ENCODE results near the gene CDH4.

CDH4 gene

GRCh38 chr20:61366914-61367313 is 114.9 kb downstream of the CDH4 start:
- H3K9ac ChIP-seq (ENCODE audit: low read depth in 1 of 2, low read length in 2 of 2), result no peak overlapping the region
- no peaks in the 10 kb centered on the region for H3K9me3 ChIP-seq (ENCODE audit: control insufficient read depth in 2 of 2, low read length in 2 of 2)
- no peak overlapping the region for H3K27ac ChIP-seq (ENCODE audit: low read depth in 2 of 2, low read length in 2 of 2)
- no peaks in the 10 kb centered on the region for H3K36me3 ChIP-seq (ENCODE audit: control insufficient read depth in 2 of 2, insufficient read depth in 2 of 2, low read length in 2 of 2)
- H3K4me1 ChIP-seq (ENCODE audit: control insufficient read depth in 2 of 2, insufficient read depth in 2 of 2, low read length in 2 of 2), result no peaks in the 10 kb centered on the region
- no peaks in the 10 kb centered on the region for H3K27me3 ChIP-seq (ENCODE audit: control insufficient read depth in 2 of 2, insufficient read depth in 2 of 2, low read length in 2 of 2)
- no peak overlapping the region for H3K4me3 ChIP-seq (ENCODE audit: low read length in 2 of 2)

GRCh38 chr20:61369731-61370520 is 117.9 kb downstream of the CDH4 start:
- Histone ChIP-seq H3K4me3 (ENCODE audit: low read length in 2 of 2) (no peak overlapping the region), H3K9ac (ENCODE audit: low read depth in 1 of 2, low read length in 2 of 2) (no peak overlapping the region), H3K9me3 (ENCODE audit: control insufficient read depth in 2 of 2, low read length in 2 of 2) (no peaks in the 10 kb centered on the region), H3K27me3 (ENCODE audit: control insufficient read depth in 2 of 2, insufficient read depth in 2 of 2, low read length in 2 of 2) (no peaks in the 10 kb centered on the region), H3K4me1 (ENCODE audit: control insufficient read depth in 2 of 2, insufficient read depth in 2 of 2, low read length in 2 of 2) (no peaks in the 10 kb centered on the region), H3K27ac (ENCODE audit: low read depth in 2 of 2, low read length in 2 of 2) (no peak overlapping the region), H3K36me3 (ENCODE audit: control insufficient read depth in 2 of 2, insufficient read depth in 2 of 2, low read length in 2 of 2) (no peaks in the 10 kb centered on the region)

GRCh38 chr20:61370841-61371303 is 118.8 kb downstream of the CDH4 start:
- Histone ChIP-seq H3K4me1 (ENCODE audit: control insufficient read depth in 2 of 2, insufficient read depth in 2 of 2, low read length in 2 of 2) (no peaks in the 10 kb centered on the region), H3K27ac (ENCODE audit: low read depth in 2 of 2, low read length in 2 of 2) (no peak overlapping the region), H3K9me3 (ENCODE audit: control insufficient read depth in 2 of 2, low read length in 2 of 2) (no peaks in the 10 kb centered on the region), H3K4me3 (ENCODE audit: low read length in 2 of 2) (no peak overlapping the region), H3K27me3 (ENCODE audit: control insufficient read depth in 2 of 2, insufficient read depth in 2 of 2, low read length in 2 of 2) (no peaks in the 10 kb centered on the region), H3K36me3 (ENCODE audit: control insufficient read depth in 2 of 2, insufficient read depth in 2 of 2, low read length in 2 of 2) (no peaks in the 10 kb centered on the region), H3K9ac (ENCODE audit: low read depth in 1 of 2, low read length in 2 of 2) (no peak overlapping the region)

GRCh38 chr20:61371501-61372136 is 119.6 kb downstream of the CDH4 start:
- H3K9me3 ChIP-seq (ENCODE audit: control insufficient read depth in 2 of 2, low read length in 2 of 2), result peaks cover 0 to under 1% of the 10 kb centered on the region in 2 donors
- no peak overlapping the region for H3K4me3 ChIP-seq (ENCODE audit: low read length in 2 of 2)
- no peaks in the 10 kb centered on the region for H3K4me1 ChIP-seq (ENCODE audit: control insufficient read depth in 2 of 2, insufficient read depth in 2 of 2, low read length in 2 of 2)
- H3K27ac ChIP-seq (ENCODE audit: low read depth in 2 of 2, low read length in 2 of 2), result no peak overlapping the region
- no peaks in the 10 kb centered on the region for H3K36me3 ChIP-seq (ENCODE audit: control insufficient read depth in 2 of 2, insufficient read depth in 2 of 2, low read length in 2 of 2)
- no peaks in the 10 kb centered on the region for H3K27me3 ChIP-seq (ENCODE audit: control insufficient read depth in 2 of 2, insufficient read depth in 2 of 2, low read length in 2 of 2)
- no peak overlapping the region for H3K9ac ChIP-seq (ENCODE audit: low read depth in 1 of 2, low read length in 2 of 2)

GRCh38 chr20:61372137-61373054 is 120.3 kb downstream of the CDH4 start:
- H3K27ac ChIP-seq (ENCODE audit: low read depth in 2 of 2, low read length in 2 of 2), result no peak overlapping the region
- no peak overlapping the region for H3K4me3 ChIP-seq (ENCODE audit: low read length in 2 of 2)
- no peaks in the 10 kb centered on the region for H3K36me3 ChIP-seq (ENCODE audit: control insufficient read depth in 2 of 2, insufficient read depth in 2 of 2, low read length in 2 of 2)
- H3K9me3 ChIP-seq (ENCODE audit: control insufficient read depth in 2 of 2, low read length in 2 of 2), result peaks cover 0 to 4% of the 10 kb centered on the region in 2 donors
- H3K9ac ChIP-seq (ENCODE audit: low read depth in 1 of 2, low read length in 2 of 2), result no peak overlapping the region
- H3K27me3 ChIP-seq (ENCODE audit: control insufficient read depth in 2 of 2, insufficient read depth in 2 of 2, low read length in 2 of 2), result no peaks in the 10 kb centered on the region
- H3K4me1 ChIP-seq (ENCODE audit: control insufficient read depth in 2 of 2, insufficient read depth in 2 of 2, low read length in 2 of 2), result no peaks in the 10 kb centered on the region

- Histone ChIP-seq H3K9ac (ENCODE audit: low read depth in 1 of 2, low read length in 2 of 2) (no peak overlapping the region), H3K36me3 (ENCODE audit: control insufficient read depth in 2 of 2, insufficient read depth in 2 of 2, low read length in 2 of 2) (no peaks in the 10 kb centered on the region), H3K27me3 (ENCODE audit: control insufficient read depth in 2 of 2, insufficient read depth in 2 of 2, low read length in 2 of 2) (no peaks in the 10 kb centered on the region), H3K4me1 (ENCODE audit: control insufficient read depth in 2 of 2, insufficient read depth in 2 of 2, low read length in 2 of 2) (no peaks in the 10 kb centered on the region), H3K27ac (ENCODE audit: low read depth in 2 of 2, low read length in 2 of 2) (no peak overlapping the region), H3K4me3 (ENCODE audit: low read length in 2 of 2) (no peak overlapping the region), H3K9me3 (ENCODE audit: control insufficient read depth in 2 of 2, low read length in 2 of 2) (peaks cover 0 to 4% of the 10 kb centered on the region in 2 donors)
Measured at GRCh38 chr20:61373055-61373399, 121.0 kb downstream of the CDH4 start.

- H3K9ac ChIP-seq (ENCODE audit: low read depth in 1 of 2, low read length in 2 of 2), result no peak overlapping the region
- no peak overlapping the region for H3K27ac ChIP-seq (ENCODE audit: low read depth in 2 of 2, low read length in 2 of 2)
- H3K27me3 ChIP-seq (ENCODE audit: control insufficient read depth in 2 of 2, insufficient read depth in 2 of 2, low read length in 2 of 2), result no peaks in the 10 kb centered on the region
- H3K4me1 ChIP-seq (ENCODE audit: control insufficient read depth in 2 of 2, insufficient read depth in 2 of 2, low read length in 2 of 2), result no peaks in the 10 kb centered on the region
- H3K4me3 ChIP-seq (ENCODE audit: low read length in 2 of 2), result no peak overlapping the region
- H3K36me3 ChIP-seq (ENCODE audit: control insufficient read depth in 2 of 2, insufficient read depth in 2 of 2, low read length in 2 of 2), result no peaks in the 10 kb centered on the region
- peaks cover 0 to 4% of the 10 kb centered on the region in 2 donors for H3K9me3 ChIP-seq (ENCODE audit: control insufficient read depth in 2 of 2, low read length in 2 of 2)
Measured at GRCh38 chr20:61373956-61374545, 122.0 kb downstream of the CDH4 start.

- Histone ChIP-seq H3K36me3 (ENCODE audit: control insufficient read depth in 2 of 2, insufficient read depth in 2 of 2, low read length in 2 of 2) (no peaks in the 10 kb centered on the region), H3K4me1 (ENCODE audit: control insufficient read depth in 2 of 2, insufficient read depth in 2 of 2, low read length in 2 of 2) (no peaks in the 10 kb centered on the region), H3K27ac (ENCODE audit: low read depth in 2 of 2, low read length in 2 of 2) (no peak overlapping the region), H3K9ac (ENCODE audit: low read depth in 1 of 2, low read length in 2 of 2) (no peak overlapping the region), H3K4me3 (ENCODE audit: low read length in 2 of 2) (no peak overlapping the region), H3K27me3 (ENCODE audit: control insufficient read depth in 2 of 2, insufficient read depth in 2 of 2, low read length in 2 of 2) (no peaks in the 10 kb centered on the region), H3K9me3 (ENCODE audit: control insufficient read depth in 2 of 2, low read length in 2 of 2) (peaks cover 0 to 4% of the 10 kb centered on the region in 2 donors)
Measured at GRCh38 chr20:61376541-61377240, 124.6 kb downstream of the CDH4 start.

- H3K4me3 ChIP-seq (ENCODE audit: low read length in 2 of 2), result no peak overlapping the region
- no peaks in the 10 kb centered on the region for H3K36me3 ChIP-seq (ENCODE audit: control insufficient read depth in 2 of 2, insufficient read depth in 2 of 2, low read length in 2 of 2)
- no peak overlapping the region for H3K27ac ChIP-seq (ENCODE audit: low read depth in 2 of 2, low read length in 2 of 2)
- H3K27me3 ChIP-seq (ENCODE audit: control insufficient read depth in 2 of 2, insufficient read depth in 2 of 2, low read length in 2 of 2), result no peaks in the 10 kb centered on the region
- peaks cover 0 to 4% of the 10 kb centered on the region in 2 donors for H3K9me3 ChIP-seq (ENCODE audit: control insufficient read depth in 2 of 2, low read length in 2 of 2)
- no peak overlapping the region for H3K9ac ChIP-seq (ENCODE audit: low read depth in 1 of 2, low read length in 2 of 2)
- no peaks in the 10 kb centered on the region for H3K4me1 ChIP-seq (ENCODE audit: control insufficient read depth in 2 of 2, insufficient read depth in 2 of 2, low read length in 2 of 2)
Measured at GRCh38 chr20:61378694-61379355, 126.8 kb downstream of the CDH4 start.

Data from mucosa of rectum (tissue), 2 donors.